ENCODE results near the gene SCUBE3. TPM values are rescaled to one million over a fixed set of nuclear protein-coding genes. Genes with fewer than 3 reads are reported as not detected.

The SCUBE3 gene
- total RNA-seq, 2 donors from 2014 or later: 75.6 to 101 TPM

DNA sequence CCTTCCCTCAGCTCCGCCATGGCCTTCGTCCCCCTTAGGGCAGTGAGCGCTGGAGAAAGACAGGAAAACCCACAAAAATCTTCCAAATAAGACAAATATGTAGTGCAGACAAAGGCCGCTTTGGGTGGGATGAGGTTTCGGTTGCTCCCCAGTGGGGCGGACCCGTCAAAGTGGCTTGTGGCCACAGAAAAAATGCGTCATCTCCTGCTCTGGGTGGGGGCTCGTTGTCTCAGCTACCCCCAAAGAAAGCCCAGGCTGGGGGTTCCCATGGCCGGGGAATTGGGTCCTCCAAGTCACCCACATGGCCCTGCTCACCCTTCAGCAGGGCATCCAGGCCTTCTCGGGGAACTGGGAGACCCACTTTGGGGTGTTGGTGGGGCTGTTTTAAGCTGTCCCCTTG is 21.9 kb upstream of the SCUBE3 start:
- TF ChIP-seq, protein P1, sequence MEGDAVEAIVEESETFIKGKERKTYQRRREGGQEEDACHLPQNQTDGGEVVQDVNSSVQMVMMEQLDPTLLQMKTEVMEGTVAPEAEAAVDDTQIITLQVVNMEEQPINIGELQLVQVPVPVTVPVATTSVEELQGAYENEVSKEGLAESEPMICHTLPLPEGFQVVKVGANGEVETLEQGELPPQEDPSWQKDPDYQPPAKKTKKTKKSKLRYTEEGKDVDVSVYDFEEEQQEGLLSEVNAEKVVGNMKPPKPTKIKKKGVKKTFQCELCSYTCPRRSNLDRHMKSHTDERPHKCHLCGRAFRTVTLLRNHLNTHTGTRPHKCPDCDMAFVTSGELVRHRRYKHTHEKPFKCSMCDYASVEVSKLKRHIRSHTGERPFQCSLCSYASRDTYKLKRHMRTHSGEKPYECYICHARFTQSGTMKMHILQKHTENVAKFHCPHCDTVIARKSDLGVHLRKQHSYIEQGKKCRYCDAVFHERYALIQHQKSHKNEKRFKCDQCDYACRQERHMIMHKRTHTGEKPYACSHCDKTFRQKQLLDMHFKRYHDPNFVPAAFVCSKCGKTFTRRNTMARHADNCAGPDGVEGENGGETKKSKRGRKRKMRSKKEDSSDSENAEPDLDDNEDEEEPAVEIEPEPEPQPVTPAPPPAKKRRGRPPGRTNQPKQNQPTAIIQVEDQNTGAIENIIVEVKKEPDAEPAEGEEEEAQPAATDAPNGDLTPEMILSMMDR (IDR thresholded peaks at IDR 0.05): no peak
- DNase-seq (ENCODE audit: low spot score) (no peak), ATAC-seq (ENCODE audit: insufficient number of reproducible peaks, low FRiP score, low read depth) (no peak)
- Histone ChIP-seq H3K4me1 (ENCODE audit: control insufficient read depth in 1 of 2, low read depth in 2 of 2) (peaks cover 0 to 12% of the 10 kb centered on the region in 2 donors), H3K27me3 (replicated peaks; ENCODE audit: insufficient read depth) (no peaks in the 10 kb centered on the region), H3K9me3 (no peaks in the 10 kb centered on the region), H3K36me3 (no peaks in the 10 kb centered on the region), H3K27ac (no peak overlapping the region), H3K4me3 (no peak overlapping the region)

GRCh38 chr6:35192301-35192860 is 21.4 kb upstream of the SCUBE3 start:
- TF ChIP-seq, protein P1 (IDR thresholded peaks at IDR 0.05): no peak
- ATAC-seq (ENCODE audit: insufficient number of reproducible peaks, low FRiP score, low read depth): no peak
- no peak overlapping the region for H3K4me3 ChIP-seq

GRCh38 chr6:35194390-35194789 is 19.4 kb upstream of the SCUBE3 start:
- no peak for ATAC-seq (ENCODE audit: insufficient number of reproducible peaks, low FRiP score, low read depth)
- Histone ChIP-seq H3K4me3 (no peak overlapping the region), H3K4me1 (ENCODE audit: control insufficient read depth in 1 of 2, low read depth in 2 of 2) (peaks cover 0 to 12% of the 10 kb centered on the region in 2 donors), H3K9me3 (no peaks in the 10 kb centered on the region), H3K27me3 (replicated peaks; ENCODE audit: insufficient read depth) (no peaks in the 10 kb centered on the region), H3K27ac (no peak overlapping the region), H3K36me3 (no peaks in the 10 kb centered on the region)
- DNase-seq (ENCODE audit: low spot score): no peak
- TF ChIP-seq, protein P1 (IDR thresholded peaks at IDR 0.05): no peak

More at GRCh38 chr6:35192301-35192860, 21.4 kb upstream of the SCUBE3 start:
- Histone ChIP-seq H3K27ac (no peak overlapping the region), H3K36me3 (no peaks in the 10 kb centered on the region), H3K4me1 (ENCODE audit: control insufficient read depth in 1 of 2, low read depth in 2 of 2) (peaks cover 0 to 12% of the 10 kb centered on the region in 2 donors), H3K27me3 (replicated peaks; ENCODE audit: insufficient read depth) (no peaks in the 10 kb centered on the region), H3K9me3 (no peaks in the 10 kb centered on the region)
- DNase-seq (ENCODE audit: low spot score): no peak

GRCh38 chr6:35195120-35195780 is 18.5 kb upstream of the SCUBE3 start:
- ATAC-seq (ENCODE audit: insufficient number of reproducible peaks, low FRiP score, low read depth) (no peak), DNase-seq (ENCODE audit: low spot score) (no peak)
- Histone ChIP-seq H3K27ac (no peak overlapping the region), H3K36me3 (no peaks in the 10 kb centered on the region), H3K9me3 (no peaks in the 10 kb centered on the region), H3K4me3 (no peak overlapping the region), H3K4me1 (ENCODE audit: control insufficient read depth in 1 of 2, low read depth in 2 of 2) (peaks cover 0 to 6% of the 10 kb centered on the region in 2 donors), H3K27me3 (replicated peaks; ENCODE audit: insufficient read depth) (no peaks in the 10 kb centered on the region)
- TF ChIP-seq, protein P1 (IDR thresholded peaks at IDR 0.05): no peak

GRCh38 chr6:35197196-35197595 is 16.6 kb upstream of the SCUBE3 start:
- ATAC-seq (ENCODE audit: insufficient number of reproducible peaks, low FRiP score, low read depth): no peak
- DNase-seq (ENCODE audit: low spot score): no peak
- Histone ChIP-seq H3K9me3 (no peaks in the 10 kb centered on the region), H3K36me3 (no peaks in the 10 kb centered on the region), H3K4me1 (ENCODE audit: control insufficient read depth in 1 of 2, low read depth in 2 of 2) (no peaks in the 10 kb centered on the region), H3K27me3 (replicated peaks; ENCODE audit: insufficient read depth) (no peaks in the 10 kb centered on the region), H3K4me3 (no peak overlapping the region), H3K27ac (no peak overlapping the region)
- TF ChIP-seq, protein P1 (IDR thresholded peaks at IDR 0.05): no peak
